Liver (tissue), 9 donors: ENCODE measurements around the gene NECTIN1. TPM values are rescaled to one million over a fixed set of nuclear protein-coding genes. Genes with fewer than 3 reads are reported as not detected.

Experiments used
- DNase-seq: peaks from one replicate; pipeline ENCODE4 v3.0.0-alpha.2; 2017; ENCODE audit warnings: low spot score
- H3K27ac ChIP-seq, 2 donors: one replicate each; pipeline ENCODE4 v1.7.0; 2013; ENCODE audit warnings: inconsistent platforms in 2 of 2, low read length in 2 of 2, control low read depth in 1 of 2, low read depth in 1 of 2, mild to moderate bottlenecking in 1 of 2
- H3K27me3 ChIP-seq, 4 donors: one replicate each; pipeline versions ENCODE4 v1.6.1 to v1.7.0; 2013; ENCODE audit warnings: low read length in 3 of 4, inconsistent platforms in 1 of 4, mild to moderate bottlenecking in 1 of 4, moderate library complexity in 1 of 4; ENCODE audit not compliant: control insufficient read depth in 4 of 4, insufficient read depth in 4 of 4
- H3K36me3 ChIP-seq, 4 donors: one replicate each; pipeline versions ENCODE4 v1.6.1 to v1.7.0; 2013; ENCODE audit warnings: low read length in 3 of 4, mild to moderate bottlenecking in 3 of 4, low read depth in 1 of 4, moderate library complexity in 1 of 4; ENCODE audit not compliant: control insufficient read depth in 4 of 4, insufficient read depth in 3 of 4
- H3K4me1 ChIP-seq, 4 donors: one replicate each; pipeline versions ENCODE4 v1.6.1 to v1.7.0; 2013; ENCODE audit warnings: low read length in 3 of 4, mild to moderate bottlenecking in 3 of 4, moderate library complexity in 1 of 4; ENCODE audit not compliant: control insufficient read depth in 4 of 4, insufficient read depth in 4 of 4
- H3K4me3 ChIP-seq, 3 donors: one replicate each; pipeline versions ENCODE4 v1.6.1 to v1.7.0; 2013; ENCODE audit warnings: low read length in 3 of 3, control low read depth in 1 of 3, low read depth in 1 of 3, mild to moderate bottlenecking in 1 of 3
- H3K9ac ChIP-seq, 2 donors: one replicate each; pipeline ENCODE4 v1.7.0; 2013; ENCODE audit warnings: low read length in 2 of 2, mild to moderate bottlenecking in 2 of 2, moderate library complexity in 2 of 2, control low read depth in 1 of 2, low read depth in 1 of 2
- H3K9me3 ChIP-seq, 4 donors: one replicate each; pipeline versions ENCODE4 v1.6.1 to v1.7.0; 2013; ENCODE audit warnings: low read length in 3 of 4; ENCODE audit not compliant: control insufficient read depth in 4 of 4
- EGR1 ChIP-seq, 2 donors: IDR thresholded peaks; 2 replicates each; pipeline ENCODE4 v1.6.1; 2016 to 2018; ENCODE audit warnings: antibody characterized with exemption in 2 of 2, low read depth in 2 of 2
- FOXA1 ChIP-seq: IDR thresholded peaks from 2 replicates; pipeline ENCODE4 v1.6.1; 2016; ENCODE audit warnings: antibody characterized with exemption
- GABPA ChIP-seq, 2 donors: IDR thresholded peaks in 1 of 2; conservative IDR thresholded peaks in 1 of 2; 2 replicates each; pipeline ENCODE4 v1.6.1; 2016; ENCODE audit warnings: antibody characterized with exemption in 2 of 2, mild to moderate bottlenecking in 1 of 2, moderate library complexity in 1 of 2
- HNF4A ChIP-seq, 2 donors: conservative IDR thresholded peaks; 2 replicates each; pipeline ENCODE4 v1.6.1; 2016; ENCODE audit warnings: antibody characterized with exemption in 2 of 2, mild to moderate bottlenecking in 2 of 2
- JUND ChIP-seq, 2 donors: IDR thresholded peaks; 2 replicates each; pipeline ENCODE4 v1.6.1; 2016; ENCODE audit warnings: antibody characterized with exemption in 2 of 2
- NR2F2 ChIP-seq: IDR thresholded peaks from 2 replicates; pipeline ENCODE4 v1.6.1; 2016; ENCODE audit warnings: antibody characterized with exemption
- RAD21 ChIP-seq, 2 donors: IDR thresholded peaks; 2 replicates each; pipeline ENCODE4 v1.6.1; 2016; ENCODE audit warnings: antibody characterized with exemption in 2 of 2, mild to moderate bottlenecking in 2 of 2
- TAF1 ChIP-seq: conservative IDR thresholded peaks from 2 replicates; pipeline ENCODE4 v1.6.1; 2016; ENCODE audit warnings: antibody characterized with exemption, mild to moderate bottlenecking
- YY1 ChIP-seq: IDR thresholded peaks from 2 replicates; pipeline ENCODE4 v1.6.1; 2016; ENCODE audit warnings: antibody characterized with exemption, mild to moderate bottlenecking
- WGBS: extraction: QIAGEN DNeasy Blood & Tissue Kit; methylation state at CpG from one replicate; pipeline ENCODE4 v1.1.7; 2013; 5-methylcytosine and 5-hydroxymethylcytosine counted together
- polyA plus RNA-seq, 2 donors: library from polyadenylated mRNA; stranded (reverse) in 1 of 2; unstranded in 1 of 2; fragments of 200-250 nt in 1 of 2; fragments of >200 nt in 1 of 2; fragmentation: Nextera tagmentation in 1 of 2; extraction: Ambion mirVana in 1 of 2; gene quantifications; one replicate each; pipeline versions ENCODE4 v1.2.1 to v1.2.3, GENCODE V29; 2013 to 2015
- total RNA-seq, 2 donors: library from RNA; depleted of rRNA; stranded (reverse); fragments of >200 nt; gene quantifications; one replicate each; pipeline ENCODE4 v1.2.3, GENCODE V29; 2014
- TF ChIP-seq, protein P1 (sequence below): IDR thresholded peaks from 2 replicates; pipeline ENCODE4 v1.6.1; 2016; ENCODE audit warnings: antibody characterized with exemption
- TF ChIP-seq, protein P2 (sequence below): IDR thresholded peaks from 2 replicates; pipeline ENCODE4 v1.6.1; 2016; ENCODE audit warnings: antibody characterized with exemption
- TF ChIP-seq, protein P3 (sequence below): IDR thresholded peaks from 2 replicates; pipeline ENCODE4 v1.6.1; 2016; ENCODE audit warnings: antibody characterized with exemption, mild to moderate bottlenecking
- TF ChIP-seq, protein P4 (sequence below): fragments of 150-350 bp; IDR thresholded peaks from 2 replicates; pipeline ENCODE4 v1.5.1; 2017; ENCODE audit warnings: improper control_type of control experiment, low read depth, low read length; ENCODE audit not compliant: missing input control
- donor health status: healthy.
- donor health status: healthy.
- donor health status: healthy.
- donor health status: healthy.
- donor health status: healthy.

The NECTIN1 gene
- total and polyA plus RNA-seq, 4 donors, result 0.69 to 7.7 (median 5.0) TPM

DNA sequence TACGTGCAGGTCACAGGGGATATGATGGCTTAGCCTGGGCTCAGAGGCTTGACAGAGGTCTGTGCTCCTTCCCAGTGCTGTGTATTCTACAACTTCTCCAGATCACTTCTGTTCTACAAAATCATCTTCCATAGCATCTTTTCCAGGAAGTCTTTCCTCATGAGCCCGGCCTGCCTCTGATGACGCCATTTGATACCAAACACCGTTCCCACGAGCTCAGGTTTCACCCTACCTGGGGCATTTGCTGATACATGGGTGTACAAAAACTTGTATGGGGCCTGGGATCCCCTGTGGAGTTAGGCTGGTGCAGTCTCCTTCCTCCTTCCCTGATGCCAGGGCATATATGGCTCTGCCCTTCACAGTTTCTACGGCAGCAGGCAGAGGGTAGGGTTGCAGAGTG, 78.7 kb downstream of the NECTIN1 start:
- H3K9ac ChIP-seq, result no peak overlapping the region
- no peak for DNase-seq
- H3K36me3 ChIP-seq, result no peaks in the 10 kb centered on the region
- no peak for TF ChIP-seq RAD21 (IDR thresholded peaks at IDR 0.05)
- no peaks in the 10 kb centered on the region for H3K4me1 ChIP-seq
- no peak overlapping the region for H3K27ac ChIP-seq
- no peaks in the 10 kb centered on the region for H3K9me3 ChIP-seq
- no peak overlapping the region for H3K4me3 ChIP-seq
- 72% methylated on average over 6 of the region's 6 CpGs for WGBS
- H3K27me3 ChIP-seq, result no peaks in the 10 kb centered on the region

DNA sequence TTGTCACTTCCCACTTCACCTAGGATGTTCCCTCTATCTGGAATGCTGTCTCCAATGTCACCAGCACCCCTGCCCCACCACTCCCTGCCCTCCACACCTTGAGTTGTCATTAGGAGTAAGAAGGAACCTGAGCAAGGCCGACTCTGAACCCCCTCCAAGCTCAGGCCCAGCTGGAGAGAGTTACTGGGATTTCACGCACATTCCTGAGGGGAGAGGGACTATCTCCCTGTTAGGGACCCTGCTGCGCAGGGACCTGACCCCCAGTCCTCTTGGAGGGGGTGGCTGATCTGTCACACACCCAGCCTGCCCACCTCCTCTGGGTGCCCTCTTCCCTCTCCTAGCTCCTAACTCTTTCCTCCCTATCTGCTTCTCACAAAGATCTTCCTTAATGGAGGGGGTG, 81.7 kb downstream of the NECTIN1 start:
- Histone ChIP-seq H3K27me3 (no peaks in the 10 kb centered on the region), H3K9ac (no peak overlapping the region), H3K4me3 (no peak overlapping the region), H3K9me3 (no peaks in the 10 kb centered on the region), H3K36me3 (no peaks in the 10 kb centered on the region), H3K27ac (no peak overlapping the region), H3K4me1 (peaks cover 0 to 11% (median 7%) of the 10 kb centered on the region in 4 donors)
- no peak for TF ChIP-seq EGR1 (IDR thresholded peaks at IDR 0.05; ENCODE audit: low read depth in 2 of 2)
- no peak for TF ChIP-seq JUND (IDR thresholded peaks at IDR 0.05)
- TF ChIP-seq, protein P1, sequence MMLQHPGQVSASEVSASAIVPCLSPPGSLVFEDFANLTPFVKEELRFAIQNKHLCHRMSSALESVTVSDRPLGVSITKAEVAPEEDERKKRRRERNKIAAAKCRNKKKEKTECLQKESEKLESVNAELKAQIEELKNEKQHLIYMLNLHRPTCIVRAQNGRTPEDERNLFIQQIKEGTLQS, result no peak
- no peak for TF ChIP-seq TAF1
- TF ChIP-seq GABPA (IDR thresholded peaks at IDR 0.05 in 1 of 2, conservative IDR thresholded peaks at IDR 0.05 in 1 of 2), result no peak
- TF ChIP-seq, protein P2, sequence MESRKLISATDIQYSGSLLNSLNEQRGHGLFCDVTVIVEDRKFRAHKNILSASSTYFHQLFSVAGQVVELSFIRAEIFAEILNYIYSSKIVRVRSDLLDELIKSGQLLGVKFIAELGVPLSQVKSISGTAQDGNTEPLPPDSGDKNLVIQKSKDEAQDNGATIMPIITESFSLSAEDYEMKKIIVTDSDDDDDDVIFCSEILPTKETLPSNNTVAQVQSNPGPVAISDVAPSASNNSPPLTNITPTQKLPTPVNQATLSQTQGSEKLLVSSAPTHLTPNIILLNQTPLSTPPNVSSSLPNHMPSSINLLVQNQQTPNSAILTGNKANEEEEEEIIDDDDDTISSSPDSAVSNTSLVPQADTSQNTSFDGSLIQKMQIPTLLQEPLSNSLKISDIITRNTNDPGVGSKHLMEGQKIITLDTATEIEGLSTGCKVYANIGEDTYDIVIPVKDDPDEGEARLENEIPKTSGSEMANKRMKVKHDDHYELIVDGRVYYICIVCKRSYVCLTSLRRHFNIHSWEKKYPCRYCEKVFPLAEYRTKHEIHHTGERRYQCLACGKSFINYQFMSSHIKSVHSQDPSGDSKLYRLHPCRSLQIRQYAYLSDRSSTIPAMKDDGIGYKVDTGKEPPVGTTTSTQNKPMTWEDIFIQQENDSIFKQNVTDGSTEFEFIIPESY, result no peak
- TF ChIP-seq, protein P3, sequence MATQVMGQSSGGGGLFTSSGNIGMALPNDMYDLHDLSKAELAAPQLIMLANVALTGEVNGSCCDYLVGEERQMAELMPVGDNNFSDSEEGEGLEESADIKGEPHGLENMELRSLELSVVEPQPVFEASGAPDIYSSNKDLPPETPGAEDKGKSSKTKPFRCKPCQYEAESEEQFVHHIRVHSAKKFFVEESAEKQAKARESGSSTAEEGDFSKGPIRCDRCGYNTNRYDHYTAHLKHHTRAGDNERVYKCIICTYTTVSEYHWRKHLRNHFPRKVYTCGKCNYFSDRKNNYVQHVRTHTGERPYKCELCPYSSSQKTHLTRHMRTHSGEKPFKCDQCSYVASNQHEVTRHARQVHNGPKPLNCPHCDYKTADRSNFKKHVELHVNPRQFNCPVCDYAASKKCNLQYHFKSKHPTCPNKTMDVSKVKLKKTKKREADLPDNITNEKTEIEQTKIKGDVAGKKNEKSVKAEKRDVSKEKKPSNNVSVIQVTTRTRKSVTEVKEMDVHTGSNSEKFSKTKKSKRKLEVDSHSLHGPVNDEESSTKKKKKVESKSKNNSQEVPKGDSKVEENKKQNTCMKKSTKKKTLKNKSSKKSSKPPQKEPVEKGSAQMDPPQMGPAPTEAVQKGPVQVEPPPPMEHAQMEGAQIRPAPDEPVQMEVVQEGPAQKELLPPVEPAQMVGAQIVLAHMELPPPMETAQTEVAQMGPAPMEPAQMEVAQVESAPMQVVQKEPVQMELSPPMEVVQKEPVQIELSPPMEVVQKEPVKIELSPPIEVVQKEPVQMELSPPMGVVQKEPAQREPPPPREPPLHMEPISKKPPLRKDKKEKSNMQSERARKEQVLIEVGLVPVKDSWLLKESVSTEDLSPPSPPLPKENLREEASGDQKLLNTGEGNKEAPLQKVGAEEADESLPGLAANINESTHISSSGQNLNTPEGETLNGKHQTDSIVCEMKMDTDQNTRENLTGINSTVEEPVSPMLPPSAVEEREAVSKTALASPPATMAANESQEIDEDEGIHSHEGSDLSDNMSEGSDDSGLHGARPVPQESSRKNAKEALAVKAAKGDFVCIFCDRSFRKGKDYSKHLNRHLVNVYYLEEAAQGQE, result no peak
- TF ChIP-seq FOXA1, result no peak
- no peak for TF ChIP-seq RAD21 (IDR thresholded peaks at IDR 0.05)
- TF ChIP-seq, protein P4, sequence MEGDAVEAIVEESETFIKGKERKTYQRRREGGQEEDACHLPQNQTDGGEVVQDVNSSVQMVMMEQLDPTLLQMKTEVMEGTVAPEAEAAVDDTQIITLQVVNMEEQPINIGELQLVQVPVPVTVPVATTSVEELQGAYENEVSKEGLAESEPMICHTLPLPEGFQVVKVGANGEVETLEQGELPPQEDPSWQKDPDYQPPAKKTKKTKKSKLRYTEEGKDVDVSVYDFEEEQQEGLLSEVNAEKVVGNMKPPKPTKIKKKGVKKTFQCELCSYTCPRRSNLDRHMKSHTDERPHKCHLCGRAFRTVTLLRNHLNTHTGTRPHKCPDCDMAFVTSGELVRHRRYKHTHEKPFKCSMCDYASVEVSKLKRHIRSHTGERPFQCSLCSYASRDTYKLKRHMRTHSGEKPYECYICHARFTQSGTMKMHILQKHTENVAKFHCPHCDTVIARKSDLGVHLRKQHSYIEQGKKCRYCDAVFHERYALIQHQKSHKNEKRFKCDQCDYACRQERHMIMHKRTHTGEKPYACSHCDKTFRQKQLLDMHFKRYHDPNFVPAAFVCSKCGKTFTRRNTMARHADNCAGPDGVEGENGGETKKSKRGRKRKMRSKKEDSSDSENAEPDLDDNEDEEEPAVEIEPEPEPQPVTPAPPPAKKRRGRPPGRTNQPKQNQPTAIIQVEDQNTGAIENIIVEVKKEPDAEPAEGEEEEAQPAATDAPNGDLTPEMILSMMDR, result no peak
- TF ChIP-seq NR2F2, result no peak
- no peak for TF ChIP-seq HNF4A (conservative IDR thresholded peaks at IDR 0.05)
- no peak for TF ChIP-seq YY1
- WGBS, result 72% methylated on average over 3 of the region's 3 CpGs
- DNase-seq, result no peak
